Renal cortical epithelial cell (primary cell): ENCODE results near the gene RIT2. TPM values are rescaled to one million over a fixed set of nuclear protein-coding genes. Genes with fewer than 3 reads are reported as not detected.

Source experiments
- DNase-seq: peaks from one replicate; pipeline ENCODE4 v3.0.0-alpha.2; 2011; ENCODE audit warnings: low read depth
- total RNA-seq: library from RNA; depleted of rRNA; stranded (reverse); fragments of >200 nt; gene quantifications from 2 replicates; pipeline ENCODE4 v1.2.3, GENCODE V29; 2014

The RIT2 gene
- total RNA-seq, 1 donor from 2014 or later = not detected

DNA sequence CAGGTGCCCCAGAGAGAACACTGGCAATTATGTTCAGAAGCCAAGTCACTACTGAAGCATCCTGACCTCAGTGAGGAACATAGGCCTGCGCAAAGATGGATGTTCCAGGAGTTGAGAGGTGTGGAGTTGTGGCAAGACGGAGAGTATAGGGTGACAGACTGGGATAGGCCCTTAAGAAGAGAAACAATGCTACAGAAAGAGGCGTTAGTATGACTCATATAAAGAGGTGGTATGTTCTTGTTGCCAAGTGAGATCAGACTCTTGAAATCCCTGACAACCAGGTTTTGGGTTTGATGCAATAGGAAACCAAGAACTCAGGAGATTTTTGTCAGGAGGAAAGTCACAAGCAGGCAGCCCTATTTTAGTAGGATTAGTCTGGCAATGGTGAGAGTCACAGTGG lies 185.6 kb downstream of the RIT2 start:
- DNase-seq = peak; percentile 48

DNA sequence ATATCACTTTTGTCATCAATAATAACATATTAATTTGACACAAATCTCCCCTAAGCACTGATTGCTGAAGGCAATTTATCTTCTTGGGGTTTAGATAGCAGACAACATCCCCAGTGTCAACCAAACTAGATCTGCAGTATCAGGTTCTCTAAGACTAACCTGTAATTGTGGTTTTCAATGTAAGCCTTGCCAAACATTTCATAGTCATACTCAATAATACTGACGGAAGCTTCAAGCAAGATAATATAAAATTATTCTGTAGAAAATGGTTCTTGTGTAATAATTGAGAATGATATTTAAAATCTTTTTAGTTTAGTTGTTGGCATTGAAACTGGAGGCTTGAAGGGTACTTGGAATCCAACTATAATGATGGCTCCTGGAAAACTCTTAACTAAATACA lies 186.3 kb downstream of the RIT2 start:
- DNase-seq = no peak

DNA sequence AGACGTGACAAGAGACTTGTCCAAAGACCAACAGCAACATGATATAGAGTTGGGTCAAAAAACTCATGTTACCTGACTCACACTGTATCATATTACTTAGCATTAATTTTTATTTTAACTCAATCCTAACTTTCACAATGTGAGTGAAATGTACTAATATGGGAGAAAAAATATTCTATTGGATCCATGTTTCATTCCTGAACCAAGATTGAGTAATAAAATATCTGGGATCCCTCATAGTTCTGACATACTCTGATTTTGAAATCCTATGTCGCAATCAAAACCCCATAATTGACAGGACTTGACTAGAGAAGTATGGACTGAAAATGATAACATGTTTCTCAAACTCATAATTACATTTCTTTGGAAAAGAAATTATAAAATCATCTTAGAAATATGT lies 190.4 kb downstream of the RIT2 start:
- peak; percentile 16 for DNase-seq

DNA sequence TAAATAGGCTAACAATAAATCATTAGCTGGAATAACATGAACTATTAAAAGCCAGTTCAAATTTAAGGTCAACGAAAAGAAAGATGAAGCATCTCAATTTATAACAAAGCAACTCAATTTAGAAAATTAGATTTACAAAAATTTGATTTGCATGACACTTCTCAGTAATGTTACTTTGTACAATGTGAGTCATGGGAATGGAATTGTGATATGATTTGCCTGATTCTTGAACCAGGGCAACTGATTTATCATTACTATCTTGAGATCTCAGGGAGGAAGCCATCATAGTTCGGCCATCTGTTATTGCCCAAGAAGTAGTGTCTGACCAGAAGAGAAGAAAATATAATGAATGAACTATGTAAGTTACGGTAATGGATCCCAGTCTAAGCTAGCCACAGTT lies 193.1 kb downstream of the RIT2 start:
- no peak for DNase-seq

DNA sequence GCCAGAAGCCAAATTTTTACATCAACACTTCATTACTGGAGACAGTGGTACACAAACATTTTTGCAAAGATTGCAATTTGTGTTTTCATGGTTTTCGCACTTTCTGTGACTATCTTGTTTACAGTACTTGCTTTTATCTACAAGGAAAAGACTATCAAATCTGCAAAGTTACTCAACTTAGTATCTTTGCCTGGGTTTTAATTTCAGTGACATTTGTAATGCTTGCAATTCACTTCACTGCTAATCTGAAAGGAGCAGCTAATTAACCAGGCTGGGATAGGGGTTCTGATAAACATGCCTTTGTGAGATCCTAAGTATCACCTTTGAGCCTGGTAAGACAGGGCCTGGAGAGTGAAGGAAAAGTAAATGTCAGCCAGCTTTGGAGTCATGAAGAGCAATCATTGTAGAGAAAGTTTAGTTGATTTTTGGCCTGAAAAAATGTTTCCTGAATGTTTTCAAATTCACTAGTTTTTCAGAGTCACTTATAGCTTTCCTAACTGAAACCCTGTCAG lies 194.2 kb downstream of the RIT2 start:
- DNase-seq = no peak

DNA sequence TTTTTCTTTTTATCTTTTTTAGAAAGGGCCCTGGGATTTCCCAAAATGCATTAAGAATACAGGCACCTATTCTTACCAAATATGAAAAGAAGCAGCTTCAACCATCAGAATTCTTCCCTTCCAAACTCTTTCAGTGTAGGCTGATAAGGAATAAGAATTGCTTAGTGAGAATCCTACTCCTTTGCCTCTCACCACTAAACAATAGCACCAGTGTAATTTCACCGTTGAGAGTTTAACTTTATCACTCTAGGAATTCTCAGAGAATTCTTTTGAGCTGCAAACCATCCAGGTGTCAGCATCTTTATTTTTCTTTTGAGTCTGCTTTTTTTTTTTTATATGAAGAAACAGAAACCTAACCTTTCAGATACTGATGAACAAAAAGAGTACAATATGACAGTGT lies 194.9 kb downstream of the RIT2 start:
- DNase-seq = no peak

DNA sequence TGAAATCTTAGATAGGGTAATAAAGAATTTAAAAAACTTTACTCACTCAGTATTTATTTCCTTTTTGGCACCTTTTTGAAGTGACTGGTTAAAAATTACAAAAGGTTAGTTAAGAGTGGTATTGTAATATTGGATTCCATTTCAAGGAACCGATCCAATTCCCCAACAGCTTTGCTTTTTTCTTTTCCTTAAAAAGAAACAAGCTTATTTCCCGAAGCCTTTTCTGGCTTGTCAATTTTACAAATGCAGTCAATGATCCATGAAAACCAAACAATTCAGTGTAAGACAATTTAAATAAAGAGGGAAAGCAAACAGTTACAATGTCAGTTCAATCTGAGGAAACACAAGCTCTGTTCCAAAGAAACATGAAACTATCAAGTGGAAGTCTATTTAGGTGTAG lies 200.2 kb downstream of the RIT2 start:
- peak; percentile 98 for DNase-seq

DNA sequence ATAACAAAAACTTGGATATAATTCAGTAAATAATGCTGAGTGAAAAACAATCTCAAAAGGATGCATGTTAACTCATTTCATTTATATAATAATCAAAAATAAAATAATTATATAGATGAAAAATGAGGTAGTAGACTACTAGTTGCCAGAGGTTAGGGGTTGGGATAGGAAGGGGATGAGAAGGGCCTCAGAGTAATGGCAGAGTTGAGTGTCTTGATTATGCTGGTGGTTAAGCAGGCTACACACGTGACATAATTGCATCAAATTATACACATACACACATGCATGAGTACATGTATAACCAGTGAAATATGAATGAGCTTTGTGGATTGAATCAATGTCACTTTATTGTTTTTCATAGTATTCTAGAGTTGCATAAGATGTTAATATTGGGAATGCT lies 201.0 kb downstream of the RIT2 start:
- no peak for DNase-seq

DNA sequence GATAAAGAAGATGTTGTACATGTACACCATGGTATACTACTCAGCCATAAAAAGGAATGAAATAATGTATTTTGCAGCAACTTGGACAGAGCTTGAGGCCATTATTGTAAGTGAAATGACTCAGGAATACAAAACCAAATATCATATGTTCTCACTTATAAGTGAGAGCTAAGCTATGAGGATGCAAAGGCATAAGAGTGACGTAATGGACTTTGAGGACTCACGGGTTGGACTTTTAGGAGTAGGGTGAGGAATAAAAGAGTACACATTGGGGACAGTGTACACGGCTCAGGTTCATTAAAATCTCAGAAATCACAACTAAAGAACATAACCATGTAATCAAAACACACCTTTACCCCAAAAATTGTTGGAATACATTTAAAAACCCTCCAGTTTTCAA lies 206.4 kb downstream of the RIT2 start:
- no peak for DNase-seq

DNA sequence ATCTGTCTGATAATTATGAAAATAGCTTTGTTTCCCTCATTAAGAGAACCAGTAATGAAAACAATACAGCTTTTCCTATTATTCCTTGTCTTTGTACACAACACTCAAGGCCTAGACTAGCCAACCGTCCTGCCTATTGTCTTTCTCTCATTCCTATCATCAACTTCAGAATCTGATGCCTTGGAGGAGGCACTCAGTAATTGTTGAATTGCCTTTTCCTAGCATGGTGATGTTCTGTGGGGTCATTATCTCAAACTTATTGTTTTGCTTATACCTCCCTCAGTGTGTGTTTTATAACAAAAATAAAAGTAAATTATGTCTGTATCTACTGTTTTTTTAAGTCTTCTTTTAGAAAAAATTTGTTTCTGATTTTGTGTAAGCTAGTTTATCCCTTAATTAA lies 208.7 kb downstream of the RIT2 start:
- DNase-seq = no peak

DNA sequence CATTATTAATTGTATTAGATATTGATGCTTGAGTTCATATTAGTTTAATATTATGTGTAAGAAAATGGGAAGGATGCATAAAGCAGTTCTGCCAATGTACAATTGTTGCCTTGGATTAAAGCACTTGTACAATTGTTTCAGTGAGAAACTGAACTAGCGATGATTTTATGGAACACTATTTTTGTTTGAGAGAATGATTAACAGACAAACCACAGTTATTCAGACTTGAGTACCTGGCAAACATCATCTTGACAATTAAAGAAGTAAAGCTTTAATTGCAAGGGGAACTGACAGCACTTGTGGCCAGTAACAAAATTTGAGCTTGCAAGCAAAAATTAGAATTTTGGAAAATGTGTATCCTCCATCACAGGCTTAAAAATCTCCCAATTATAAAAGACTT lies 214.3 kb downstream of the RIT2 start:
- peak; percentile 90 for DNase-seq

DNA sequence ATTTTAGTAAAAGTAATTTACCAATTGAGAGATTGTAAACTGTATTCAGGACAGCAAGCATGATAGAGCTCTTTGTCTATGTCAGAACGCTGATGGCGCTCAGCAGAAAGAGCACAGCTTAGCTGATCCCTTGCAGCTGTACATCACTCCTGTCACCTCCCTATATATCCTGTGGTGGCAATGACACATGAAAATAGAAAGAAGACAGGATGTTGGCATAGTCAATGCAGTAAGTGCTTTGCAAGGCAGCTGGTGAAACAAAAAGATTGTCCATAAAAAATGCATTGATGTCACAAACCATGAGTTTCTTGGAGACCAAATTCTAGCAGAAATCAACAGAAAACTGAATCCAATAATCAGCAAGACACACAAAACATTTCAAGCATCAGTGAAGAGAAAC lies 221.5 kb downstream of the RIT2 start:
- no peak for DNase-seq

DNA sequence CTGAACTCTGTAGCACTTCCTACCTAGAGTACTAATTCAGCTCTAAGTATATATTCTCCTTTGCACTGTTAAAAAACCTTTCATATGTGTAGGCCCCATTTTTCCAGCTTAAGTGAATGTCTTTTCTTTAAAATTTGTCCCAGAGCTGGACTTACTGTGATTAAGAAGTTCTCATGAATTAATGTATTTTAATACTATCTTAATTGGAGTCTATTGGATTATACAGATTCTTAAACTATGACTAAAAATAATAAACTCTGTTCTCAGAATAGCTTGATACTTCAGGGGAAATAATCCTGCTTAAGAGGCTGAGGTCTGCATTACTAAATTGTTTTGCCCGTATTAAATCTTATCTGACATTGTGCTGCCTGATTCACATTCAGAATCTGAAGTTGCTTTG lies 223.3 kb downstream of the RIT2 start:
- no peak for DNase-seq

DNA sequence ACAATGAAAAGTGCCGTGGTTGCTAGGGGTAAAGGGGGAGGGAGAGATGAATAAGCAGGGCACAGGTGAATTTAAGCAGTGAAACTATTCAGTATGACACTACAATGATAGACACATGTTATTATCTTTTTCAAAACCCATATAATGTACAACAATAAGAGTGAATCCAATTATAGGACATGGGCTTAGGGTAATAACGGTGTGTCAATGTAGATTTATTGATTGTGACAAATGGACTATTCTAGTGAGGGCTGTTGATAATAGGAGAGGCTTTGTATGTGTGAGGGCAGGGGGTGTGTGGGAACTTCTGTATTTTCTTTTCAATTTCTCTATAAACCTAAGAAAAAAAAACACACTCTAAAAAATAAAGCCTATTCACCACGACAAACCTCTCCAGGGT lies 223.8 kb downstream of the RIT2 start:
- no peak for DNase-seq

DNA sequence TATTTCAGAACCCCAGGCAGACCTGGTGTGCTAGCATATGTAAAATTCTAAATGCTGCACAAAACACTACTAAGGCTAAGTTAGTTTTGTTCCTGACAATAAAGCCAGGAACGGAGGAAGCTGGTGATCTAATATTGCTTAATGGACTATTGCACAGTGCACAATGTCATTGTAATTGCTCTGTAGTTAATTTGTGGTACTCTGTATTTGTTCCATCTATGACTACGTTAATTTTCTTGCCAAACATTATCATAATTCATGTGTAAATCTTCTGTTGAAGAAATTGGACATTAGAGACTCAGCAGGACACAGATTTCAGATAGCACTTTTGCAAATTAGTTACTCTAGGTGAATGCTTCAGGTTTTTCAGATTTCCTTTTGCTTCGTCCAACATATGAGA lies 232.3 kb downstream of the RIT2 start:
- no peak for DNase-seq

DNA sequence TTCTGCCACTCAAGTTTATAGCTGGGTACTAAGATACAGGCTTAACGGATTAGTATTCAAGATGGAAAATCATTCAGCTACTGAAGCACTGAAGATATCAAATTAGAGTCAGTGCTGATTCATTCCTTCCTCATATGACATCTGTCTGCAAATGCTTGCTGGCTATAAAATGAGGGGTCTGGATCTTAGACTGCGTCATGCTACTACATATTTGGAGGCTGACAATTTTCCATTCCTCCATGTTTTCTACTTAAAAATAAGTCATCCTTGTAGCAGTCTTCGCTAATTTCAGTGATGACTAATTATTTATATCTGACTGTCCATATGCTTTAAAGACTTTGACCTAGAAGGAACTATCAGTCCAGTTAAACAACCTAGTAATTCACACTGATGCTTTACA lies 233.4 kb downstream of the RIT2 start:
- no peak for DNase-seq

DNA sequence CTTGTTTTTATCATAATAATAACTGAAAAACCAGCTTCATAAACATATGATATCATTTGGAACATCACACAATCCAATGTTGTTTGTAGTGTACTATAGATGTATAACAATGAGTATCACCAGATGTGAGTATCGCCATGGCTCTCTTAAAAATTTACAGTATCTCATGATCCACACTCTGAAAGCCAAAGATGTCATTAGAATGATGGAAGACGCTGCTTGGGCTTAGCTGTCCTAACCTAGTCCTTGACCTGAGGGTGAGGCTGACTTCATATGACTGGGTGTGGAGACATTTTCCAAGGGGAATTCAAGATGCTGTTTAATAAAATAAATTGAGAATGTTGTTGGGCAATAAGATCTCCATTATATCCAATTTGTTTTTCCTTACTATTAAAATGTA lies 242.6 kb downstream of the RIT2 start:
- DNase-seq = no peak

DNA sequence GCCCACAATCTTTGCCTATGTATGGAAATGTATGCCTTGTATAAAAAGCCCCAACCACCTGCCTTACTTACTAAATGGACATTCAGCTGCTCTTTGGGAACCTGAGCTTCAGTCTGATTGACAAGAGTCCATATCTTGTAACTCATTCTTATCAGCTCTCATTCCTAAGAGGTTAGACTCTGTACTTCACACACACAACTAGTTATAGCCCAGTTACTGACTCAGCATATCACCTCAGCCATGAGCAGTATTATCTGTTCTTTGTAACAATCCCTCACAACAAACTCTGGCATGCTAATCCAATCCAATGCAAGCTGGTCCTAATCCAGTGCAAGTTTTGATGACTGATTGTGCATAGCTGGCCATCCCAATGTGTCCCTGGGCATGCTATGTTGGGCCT lies 250.6 kb downstream of the RIT2 start:
- DNase-seq = no peak

DNA sequence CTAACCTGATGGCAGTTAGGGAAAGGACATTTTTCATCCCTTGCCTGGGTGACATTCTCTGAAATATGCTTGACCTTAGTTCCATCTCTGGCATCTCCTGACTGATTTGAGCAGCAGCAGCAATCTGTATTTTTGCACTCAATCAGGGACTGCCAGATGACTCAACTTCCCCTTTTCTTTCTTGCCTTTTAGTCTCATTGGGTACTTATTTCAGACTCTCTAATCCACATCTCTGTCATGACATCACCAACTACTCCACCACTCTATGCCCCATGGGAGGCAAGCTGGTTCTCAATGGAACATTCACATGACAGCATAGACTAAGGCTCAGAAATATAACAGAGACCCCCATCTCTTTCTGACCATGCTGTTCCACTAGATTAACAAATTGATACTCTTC lies 254.2 kb downstream of the RIT2 start:
- DNase-seq = no peak

DNA sequence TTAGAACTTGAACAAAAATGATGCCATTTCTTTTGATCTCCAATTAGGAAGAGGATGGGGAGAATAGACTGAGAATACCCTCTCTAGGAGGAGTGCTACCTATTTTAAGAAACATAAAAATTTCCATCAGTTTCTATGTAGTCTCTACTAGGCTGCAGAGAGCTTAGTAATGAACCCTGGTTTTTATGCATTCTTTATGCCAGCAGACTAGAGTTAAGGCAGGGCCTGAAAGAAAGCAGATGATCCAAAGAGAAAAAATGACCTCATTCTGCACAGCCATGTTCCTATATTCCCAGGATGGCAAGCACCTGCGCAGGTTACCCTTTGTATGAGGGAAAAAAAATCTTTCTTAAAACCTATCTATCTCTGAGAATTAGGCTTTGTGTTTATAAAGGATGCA lies 254.9 kb downstream of the RIT2 start:
- DNase-seq = no peak

DNA sequence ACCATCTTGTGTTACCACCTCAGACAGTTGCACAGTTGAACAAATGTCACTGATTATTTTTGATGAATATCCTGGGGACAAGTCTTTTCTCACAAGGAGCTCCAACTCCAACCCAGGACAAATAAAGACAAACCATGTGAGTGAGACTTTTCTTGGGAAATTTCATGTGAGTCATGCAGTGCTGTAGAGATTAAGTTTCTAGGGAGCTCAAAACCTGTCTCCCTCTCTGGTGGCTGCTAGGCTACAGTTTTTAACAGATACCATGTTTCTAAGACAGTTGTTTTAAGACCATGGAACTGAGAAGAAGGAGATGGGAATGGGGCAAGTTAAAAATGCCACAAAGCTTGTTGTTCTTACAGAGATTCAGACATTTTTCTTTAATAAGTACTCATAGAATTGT lies 255.5 kb downstream of the RIT2 start:
- DNase-seq = peak; percentile 71

DNA sequence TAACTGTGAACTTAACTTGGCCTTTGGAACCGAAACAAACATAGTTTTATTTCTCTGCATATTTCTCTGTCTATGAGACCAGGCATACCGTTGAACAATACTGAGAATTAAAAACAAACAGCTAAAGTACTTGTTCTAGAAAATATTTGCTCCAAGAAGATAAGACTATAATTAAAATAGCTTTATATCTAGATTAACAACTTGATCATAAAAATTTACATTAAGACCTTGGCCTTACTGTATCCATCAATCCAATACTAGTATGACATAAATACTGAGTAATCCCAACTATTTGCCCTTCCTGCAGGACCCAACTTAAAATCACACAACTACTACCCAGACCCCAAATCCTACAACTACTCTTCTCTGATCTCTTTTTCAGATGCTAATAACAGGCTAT lies 260.9 kb downstream of the RIT2 start:
- no peak for DNase-seq

DNA sequence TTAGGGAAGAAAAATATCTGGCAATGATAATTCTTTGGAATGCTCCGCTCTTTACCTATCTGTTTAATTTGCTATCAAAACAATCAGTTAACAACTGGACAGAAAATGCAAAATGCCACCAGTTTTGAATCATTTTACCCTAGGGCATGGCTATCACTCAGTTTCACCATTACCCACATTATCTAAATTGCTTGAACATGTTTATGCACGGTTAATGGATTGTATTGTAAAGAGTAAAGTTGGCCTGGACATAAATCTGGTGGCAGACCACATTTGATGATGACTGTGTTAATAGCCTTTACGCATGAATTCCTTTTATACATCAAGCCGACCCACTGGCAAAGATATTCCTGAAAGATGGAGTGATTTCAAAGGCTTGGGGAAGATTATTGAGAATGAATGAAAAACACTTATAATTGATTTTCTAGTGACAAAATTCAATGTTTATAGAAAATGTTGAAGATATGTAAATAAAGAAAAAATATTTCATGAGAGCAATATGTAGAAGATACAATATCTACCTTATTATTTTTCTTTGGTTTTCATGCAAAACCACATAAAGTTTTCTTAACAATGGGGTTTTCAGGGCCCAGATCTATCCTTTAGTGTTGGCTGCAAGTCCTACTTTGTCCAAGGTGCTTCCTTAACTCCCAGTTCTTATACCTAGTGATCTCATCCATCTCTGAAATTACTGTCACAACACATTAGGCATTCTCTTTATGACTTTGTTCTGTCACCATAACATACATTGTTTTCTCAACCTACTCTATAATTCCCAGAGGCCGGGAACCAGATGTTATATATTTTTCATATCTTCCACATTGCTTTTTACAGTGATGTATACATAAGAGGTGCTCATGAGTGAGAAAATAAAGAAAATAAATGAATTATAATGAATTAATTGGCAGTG lies 265.1 kb downstream of the RIT2 start:
- DNase-seq = peak; percentile 49

DNA sequence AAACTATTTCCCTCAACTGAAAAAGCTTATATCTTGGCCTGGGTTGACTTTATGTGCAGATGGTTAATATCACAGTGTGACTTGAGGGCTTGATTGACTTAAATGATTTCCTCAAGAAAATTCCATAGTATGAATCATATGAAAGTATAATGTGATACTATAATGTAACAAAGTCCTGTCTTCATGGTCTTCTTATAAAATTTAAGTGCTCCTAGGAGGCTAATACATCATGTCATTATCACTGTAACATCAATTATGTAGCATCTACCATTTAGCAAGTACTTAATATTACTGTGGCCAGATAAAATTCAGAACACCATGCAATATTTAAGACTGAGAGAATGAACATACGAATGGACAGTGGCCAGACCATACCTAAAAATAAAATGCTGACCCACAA lies 276.1 kb downstream of the RIT2 start:
- no peak for DNase-seq
